Activated CD8-positive, alpha-beta memory T cell treated with anti-CD3 and anti-CD28 coated beads, Interleukin-2, amount 50 U/mL, for 4 hours (primary cell): ENCODE data around the gene CRY2.

Experiments used
- DNase-seq: peaks from one replicate; pipeline ENCODE4 v3.0.0-alpha.2; 2020

CRY2 gene

DNA sequence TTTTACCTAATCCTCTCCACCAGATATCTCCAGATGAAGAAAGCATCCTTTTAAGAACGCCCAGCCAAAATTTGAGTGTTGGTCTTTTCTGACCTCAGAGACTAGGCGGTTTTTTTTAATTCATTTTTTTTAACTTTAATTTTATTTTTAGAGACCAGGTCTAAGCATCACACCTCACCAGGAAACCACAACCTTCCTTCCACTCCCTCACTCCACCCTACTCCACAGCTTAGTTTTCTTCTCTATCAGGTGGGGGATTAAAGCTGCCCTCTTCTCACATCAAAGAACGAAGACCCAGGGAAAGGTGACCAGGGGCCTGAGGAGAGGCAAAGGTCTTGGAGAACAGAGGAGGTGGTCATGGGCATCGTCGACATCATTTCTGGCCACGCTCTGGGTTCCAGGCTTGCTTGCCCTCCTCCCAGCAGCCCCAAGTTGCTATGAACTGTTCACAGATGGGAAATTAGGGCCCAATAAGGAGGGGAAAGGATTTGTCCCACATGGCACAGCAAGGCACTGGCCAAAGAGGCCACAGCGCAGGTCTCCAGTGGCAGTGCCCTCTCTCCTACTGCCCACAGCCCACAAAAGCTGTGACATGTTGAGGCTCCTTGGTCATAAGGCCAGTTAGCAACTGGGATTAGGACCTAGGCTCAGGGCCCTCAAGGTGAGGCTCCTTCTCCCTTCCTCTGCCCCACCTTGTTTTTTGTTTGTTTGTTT is 71.8 kb downstream of the CRY2 start:
- peak; percentile 7 for DNase-seq

DNA sequence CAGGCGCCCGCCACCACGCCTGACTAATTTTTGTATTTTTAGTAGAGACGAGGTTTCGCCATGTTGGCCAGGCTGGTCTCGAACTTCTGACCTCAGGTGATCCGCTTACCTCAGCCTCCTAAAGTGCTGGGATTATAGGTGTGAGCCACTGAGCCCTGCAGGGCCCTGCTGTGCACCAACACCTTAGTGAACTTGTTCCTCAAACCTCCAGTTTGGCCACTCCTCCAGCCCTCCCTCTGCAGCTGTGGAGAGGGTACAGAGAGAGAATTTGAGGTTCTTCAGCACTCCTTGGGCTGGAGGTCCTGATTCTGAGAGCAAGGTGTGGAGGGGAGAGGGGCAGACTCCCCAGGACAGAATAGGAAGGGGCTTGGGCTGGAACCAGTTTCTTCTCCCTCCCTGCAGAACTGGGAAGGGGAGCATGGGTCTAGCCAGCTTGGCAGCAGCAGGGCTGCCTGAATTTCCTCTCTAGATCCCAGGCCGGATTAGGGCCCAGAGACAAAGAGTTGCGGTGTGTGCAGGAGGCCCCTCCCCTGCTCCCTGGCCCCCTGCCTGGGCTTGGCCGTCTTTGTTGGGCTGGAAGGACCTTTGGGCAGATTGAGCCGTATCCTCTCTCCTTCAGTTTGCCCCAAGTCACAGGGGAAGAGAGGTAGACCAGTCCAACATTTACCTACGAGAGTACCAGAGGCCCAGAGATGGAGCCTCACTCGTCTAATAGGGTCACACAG is 72.7 kb downstream of the CRY2 start:
- DNase-seq, result peak; percentile 12

DNA sequence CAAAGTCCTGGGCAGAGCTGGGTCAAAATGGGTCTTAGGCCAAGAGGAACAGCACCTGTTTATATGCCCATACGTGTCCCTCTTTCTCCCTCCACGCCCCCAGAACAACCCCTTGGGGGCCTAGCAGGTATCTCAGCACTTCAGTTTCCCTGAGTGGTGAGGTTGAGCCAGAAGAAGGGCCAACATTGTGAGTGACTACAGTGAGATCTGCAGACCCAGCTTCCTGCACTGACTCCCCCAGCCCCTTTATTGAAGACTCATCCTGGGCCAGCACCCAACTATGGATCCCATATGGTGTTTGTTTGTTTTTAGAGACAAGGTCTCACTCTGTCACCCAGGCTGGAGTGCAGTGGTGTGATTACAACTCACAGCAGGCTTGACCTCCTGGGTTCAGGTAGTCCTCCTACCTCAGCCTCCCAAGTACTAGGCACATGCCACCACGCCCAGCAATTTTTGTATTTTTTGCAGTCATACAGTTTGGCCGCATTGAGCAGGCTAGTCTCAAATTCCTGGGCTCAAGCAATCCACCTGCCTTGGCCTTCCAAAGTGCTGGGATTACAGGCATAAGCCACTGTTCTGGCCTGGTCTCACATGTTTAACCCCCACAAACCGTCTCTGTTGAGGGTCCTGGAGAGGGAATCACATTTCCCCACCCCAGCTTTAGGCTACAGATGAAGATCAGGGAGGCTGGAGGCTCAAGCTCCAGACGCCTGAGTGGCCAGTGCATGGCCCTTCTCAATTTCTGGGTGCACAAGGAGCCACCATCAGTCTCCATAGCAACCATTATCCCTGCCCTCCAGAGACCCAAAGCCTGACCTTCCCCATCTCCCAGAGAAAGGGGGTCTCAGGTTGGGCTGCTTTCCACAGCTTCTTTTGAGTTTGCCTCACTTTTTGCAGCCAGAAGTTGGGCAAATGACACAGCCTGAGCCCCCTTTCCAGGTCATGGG is 73.5 kb downstream of the CRY2 start:
- peak; percentile 13 for DNase-seq

DNA sequence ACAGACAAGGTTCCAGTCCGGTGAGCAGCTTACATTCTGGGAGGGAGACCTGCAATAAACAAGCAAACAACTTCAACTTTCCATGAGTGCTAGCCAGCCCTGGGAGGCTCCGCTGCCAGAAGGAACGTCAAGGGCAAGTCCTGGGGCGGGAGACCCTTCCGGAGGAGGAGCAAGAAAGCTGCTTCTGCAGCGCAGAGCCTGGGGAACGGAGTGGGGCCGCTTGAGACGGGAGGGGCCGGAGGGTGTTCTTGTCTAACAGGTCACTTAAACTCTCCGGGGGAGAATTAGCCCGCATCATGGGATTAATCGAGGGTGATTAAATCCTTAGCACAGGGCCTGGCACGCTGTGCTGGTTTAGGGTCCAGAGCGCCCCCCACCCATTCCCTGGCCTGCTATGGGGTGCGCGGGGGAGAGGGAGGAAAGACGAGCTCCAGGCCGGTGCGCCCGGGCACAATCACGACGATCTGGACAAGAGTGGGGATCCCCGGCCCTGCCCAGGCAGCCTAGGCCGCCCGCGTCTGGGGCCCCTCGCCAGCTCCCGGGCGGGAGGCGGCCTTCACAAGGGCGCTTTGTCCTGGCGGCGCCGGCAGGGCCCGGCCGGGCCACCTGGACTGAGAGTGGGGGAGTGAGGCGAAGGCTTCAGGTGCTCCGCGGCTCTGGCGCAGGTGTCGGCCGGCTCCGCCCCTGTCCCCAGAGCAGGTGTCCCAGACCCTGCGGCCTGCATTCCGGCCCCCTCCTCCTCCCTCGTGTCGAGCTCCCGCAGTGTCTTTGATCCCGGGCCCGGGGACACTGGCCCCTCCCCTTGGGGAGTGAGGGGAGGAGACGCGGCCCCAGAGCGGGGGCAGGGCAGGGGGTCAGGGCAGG is 74.5 kb downstream of the CRY2 start:
- DNase-seq, result peak; percentile 25

DNA sequence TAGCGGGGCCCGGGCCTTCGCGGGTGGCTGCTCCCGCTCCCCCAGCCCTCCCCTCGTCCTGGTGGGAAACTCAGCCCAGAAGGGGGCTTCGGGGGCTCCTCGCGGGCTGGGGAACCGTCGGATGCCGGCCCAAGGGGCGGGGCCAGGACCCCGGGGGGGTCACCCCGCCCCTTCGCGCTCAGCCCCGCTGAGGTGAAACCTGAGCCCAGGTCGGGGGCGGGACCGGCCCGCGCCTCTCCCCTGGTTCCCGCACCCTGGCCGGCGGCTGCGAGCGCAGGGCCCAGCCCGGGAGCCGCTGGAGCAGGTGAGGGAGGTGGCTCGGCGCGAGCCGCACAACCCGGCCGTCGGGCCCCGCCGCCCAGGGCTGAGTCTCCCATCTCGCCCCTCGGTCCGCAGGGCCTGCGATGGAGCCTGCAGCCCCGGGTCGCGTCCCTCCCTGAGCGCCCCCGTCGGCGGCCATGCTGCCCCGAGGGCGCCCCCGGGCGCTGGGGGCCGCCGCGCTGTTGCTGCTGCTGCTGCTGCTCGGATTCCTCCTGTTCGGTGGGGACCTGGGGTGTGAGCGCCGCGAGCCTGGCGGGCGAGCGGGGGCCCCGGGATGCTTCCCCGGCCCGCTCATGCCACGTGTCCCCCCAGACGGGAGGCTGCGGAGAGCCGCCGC is 75.3 kb downstream of the CRY2 start, which contains the start of gene LARGE2:
LARGE2 (plus strand) TSS at position 232 of the 658 bp plus-strand sequence; CDS start at position 459, 227 bp downstream.
- DNase-seq, result peak; percentile 41

DNA sequence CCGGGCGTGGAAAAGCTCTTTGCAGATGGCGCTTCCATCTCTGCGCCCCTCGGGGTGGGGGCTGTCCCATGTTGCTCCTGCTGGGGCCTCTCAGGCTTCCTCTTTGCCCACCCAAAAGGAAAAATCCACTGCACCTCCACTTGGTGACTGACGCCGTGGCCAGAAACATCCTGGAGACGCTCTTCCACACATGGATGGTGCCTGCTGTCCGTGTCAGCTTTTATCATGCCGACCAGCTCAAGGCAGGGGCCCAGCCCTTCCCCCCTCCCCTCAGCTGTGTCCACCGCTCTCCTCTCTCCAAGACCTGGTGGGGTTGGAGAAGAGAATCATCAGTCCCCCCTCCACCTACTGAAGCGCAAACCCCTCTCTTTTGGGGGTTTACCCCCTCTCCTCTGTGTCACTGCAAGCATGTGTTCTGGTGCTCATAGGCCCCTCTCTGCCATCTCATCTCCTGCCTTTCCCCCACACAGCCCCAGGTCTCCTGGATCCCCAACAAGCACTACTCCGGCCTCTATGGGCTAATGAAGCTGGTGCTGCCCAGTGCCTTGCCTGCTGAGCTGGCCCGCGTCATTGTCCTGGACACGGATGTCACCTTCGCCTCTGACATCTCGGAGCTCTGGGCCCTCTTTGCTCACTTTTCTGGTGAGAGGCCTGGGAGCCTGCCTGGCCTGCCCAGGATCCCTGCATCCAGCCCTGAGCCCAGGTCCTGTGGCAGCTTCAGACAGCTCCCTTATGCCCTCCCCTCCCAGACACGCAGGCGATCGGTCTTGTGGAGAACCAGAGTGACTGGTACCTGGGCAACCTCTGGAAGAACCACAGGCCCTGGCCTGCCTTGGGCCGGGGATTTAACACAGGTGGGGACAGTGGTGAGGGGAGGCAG is 77.0 kb downstream of the CRY2 start:
- no peak for DNase-seq

DNA sequence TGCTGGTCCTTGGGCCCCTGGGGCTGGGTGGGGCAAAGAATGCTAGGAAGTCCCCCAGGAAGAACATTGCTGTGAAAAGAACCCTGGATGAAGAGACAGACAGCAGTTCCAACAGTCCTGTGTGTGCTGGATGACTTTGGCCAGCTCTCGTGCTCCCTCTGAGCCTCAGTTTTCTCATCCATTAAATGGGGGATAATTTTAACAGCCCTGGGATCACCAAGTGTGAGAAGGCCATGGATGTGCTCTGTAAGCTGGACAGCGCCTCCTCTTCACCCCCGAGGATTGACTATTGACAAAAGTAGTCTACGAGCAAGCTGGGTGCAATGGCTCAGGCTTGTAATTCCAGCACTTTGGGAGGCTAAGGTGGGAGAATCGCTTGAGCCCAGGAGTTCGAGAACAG is 77.7 kb downstream of the CRY2 start:
- DNase-seq, result no peak

DNA sequence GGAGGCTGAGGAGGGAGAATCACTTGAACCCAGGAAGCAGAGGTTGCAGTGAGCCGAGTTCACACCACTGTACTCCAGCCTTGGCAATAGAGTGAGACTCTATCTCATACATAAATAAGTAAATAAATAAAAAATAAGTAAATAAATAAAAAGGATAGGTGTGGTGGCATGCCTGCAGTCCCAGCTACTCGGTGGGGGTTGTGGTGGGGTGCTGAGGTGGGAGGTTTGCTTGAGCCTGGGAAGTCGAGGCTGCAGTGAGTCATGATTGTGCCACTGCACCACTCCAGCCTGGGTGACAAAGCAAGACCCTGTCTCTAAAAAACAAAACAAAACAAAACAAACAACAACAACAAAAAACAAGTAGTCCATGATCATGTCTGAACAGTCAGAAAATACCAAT is 78.3 kb downstream of the CRY2 start:
- DNase-seq, result no peak

DNA sequence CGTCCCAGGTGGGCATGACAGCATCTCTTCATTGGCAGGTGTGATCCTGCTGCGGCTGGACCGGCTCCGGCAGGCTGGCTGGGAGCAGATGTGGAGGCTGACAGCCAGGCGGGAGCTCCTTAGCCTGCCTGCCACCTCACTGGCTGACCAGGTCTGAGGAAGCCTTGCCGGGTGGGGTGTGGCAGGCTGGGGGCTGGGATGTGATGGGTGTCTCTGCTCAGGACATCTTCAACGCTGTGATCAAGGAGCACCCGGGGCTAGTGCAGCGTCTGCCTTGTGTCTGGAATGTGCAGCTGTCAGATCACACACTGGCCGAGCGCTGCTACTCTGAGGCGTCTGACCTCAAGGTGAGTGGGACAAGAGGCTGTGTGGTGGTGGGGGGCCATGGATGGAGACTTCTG is 78.7 kb downstream of the CRY2 start:
- DNase-seq, result no peak

DNA sequence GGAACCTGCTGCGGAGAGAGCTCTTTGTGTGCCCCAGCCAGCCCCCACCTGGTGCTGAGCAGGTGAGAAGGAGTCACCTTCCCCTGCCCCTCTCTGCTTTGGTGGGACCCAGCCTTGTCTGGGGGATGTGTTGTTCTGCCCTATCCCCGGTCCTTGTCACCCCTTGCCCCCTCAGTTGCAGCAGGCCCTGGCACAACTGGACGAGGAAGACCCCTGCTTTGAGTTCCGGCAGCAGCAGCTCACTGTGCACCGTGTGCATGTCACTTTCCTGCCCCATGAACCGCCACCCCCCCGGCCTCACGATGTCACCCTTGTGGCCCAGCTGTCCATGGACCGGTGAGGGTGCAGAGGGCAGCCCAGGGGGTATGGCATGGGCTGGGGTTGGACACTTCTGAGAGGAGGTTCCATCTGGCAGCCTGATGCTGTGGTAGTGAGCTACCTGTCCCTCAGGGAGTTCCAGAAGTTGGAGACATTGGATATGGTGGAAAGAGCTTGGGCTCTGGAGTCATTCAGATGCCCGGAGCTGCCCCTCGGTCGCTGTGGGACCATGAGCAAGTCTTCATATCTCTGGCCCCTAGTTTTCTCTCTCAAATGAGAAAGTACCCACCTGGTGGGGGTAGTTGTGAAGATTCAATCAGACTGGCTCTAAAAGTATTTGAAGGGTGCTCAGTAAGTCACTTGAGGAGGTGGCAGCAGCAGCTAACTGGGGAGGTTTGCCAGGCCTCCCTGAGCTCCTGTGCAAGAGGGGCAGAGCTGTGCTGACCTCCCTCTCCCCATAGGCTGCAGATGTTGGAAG is 79.5 kb downstream of the CRY2 start:
- DNase-seq, result no peak

DNA sequence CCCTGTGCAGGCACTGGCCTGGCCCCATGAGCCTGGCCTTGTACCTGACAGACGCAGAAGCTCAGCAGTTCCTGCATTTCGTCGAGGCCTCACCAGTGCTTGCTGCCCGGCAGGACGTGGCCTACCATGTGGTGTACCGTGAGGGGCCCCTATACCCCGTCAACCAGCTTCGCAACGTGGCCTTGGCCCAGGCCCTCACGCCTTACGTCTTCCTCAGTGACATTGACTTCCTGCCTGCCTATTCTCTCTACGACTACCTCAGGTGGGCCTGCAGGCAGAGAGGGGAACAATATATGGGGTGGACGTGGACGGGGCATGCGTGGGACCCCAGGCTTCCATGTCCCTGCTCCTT is 80.0 kb downstream of the CRY2 start:
- no peak for DNase-seq

DNA sequence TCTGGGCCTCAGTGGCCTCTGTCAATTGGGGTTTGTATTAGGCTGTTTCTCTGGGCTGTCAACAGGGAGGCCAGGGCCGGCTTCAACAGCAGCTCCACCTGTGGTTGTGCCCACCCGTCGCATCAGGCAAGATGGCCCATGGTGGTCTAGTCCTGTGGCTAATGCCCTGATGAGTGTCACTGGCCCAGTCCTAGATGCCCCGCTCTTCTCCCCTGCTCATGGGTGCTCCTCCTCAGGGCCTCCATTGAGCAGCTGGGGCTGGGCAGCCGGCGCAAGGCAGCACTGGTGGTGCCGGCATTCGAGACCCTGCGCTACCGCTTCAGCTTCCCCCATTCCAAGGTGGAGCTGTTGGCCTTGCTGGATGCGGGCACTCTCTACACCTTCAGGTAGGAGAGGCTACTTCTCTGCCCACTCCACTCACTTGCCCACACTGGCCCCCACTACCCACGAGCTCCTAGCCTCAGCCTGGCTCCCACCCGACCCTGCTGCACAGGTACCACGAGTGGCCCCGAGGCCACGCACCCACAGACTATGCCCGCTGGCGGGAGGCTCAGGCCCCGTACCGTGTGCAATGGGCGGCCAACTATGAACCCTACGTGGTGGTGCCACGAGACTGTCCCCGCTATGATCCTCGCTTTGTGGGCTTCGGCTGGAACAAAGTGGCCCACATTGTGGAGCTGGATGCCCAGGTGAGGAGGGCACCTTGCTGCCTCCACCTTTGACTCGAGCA is 80.6 kb downstream of the CRY2 start:
- DNase-seq, result no peak

DNA sequence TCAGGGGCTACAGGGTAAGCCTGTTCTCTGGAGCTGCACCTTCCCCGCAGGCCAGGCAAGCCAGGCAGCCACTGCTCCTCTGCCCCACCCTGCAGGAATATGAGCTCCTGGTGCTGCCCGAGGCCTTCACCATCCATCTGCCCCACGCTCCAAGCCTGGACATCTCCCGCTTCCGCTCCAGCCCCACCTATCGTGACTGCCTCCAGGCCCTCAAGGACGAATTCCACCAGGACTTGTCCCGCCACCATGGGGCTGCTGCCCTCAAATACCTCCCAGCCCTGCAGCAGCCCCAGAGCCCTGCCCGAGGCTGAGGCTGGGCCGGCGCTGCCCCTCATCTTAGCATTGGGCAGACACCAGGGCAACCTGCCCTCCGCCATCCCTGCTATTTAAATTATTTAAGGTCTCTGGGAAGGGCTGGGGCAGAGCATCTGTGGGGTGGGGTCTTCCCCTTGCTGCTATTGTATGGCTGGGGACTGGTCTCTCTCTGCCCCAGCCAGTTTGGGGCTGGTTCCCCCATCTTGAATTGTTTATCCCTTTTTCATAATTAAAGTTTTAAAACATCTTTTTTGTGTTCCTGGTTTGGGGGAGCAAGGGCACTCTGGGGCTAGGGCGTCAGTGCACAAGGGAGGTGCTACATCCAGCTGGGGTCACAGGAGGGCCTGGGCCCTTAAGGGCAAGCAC is 81.4 kb downstream of the CRY2 start:
- DNase-seq, result no peak

DNA sequence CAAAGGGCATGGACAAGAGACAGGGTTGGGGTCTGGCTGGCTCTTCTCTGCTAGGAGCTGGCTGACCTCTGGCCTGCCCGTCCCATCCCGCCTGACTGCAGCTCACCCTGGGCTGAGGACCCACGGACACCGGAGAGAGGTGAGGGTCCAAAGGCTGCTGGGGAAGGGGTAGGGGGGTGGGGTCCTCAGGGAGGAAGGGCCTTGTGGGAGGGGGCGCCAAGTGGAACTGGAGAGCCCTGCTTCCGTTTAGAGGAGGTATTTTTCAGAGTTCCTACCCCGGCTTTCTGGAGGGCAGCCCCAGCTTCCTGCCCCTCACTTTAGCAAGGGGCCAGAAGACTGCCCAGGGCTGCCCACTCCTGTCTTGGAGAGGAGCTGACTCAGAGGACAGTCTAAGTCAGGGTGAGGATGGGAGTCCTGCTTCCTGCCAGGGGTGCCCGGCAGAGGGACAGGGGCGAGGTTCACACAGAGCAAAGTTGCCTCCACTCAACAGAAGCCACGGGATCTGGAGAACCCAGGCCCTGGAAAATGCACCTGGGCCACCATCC is 82.3 kb downstream of the CRY2 start:
- no peak for DNase-seq

DNA sequence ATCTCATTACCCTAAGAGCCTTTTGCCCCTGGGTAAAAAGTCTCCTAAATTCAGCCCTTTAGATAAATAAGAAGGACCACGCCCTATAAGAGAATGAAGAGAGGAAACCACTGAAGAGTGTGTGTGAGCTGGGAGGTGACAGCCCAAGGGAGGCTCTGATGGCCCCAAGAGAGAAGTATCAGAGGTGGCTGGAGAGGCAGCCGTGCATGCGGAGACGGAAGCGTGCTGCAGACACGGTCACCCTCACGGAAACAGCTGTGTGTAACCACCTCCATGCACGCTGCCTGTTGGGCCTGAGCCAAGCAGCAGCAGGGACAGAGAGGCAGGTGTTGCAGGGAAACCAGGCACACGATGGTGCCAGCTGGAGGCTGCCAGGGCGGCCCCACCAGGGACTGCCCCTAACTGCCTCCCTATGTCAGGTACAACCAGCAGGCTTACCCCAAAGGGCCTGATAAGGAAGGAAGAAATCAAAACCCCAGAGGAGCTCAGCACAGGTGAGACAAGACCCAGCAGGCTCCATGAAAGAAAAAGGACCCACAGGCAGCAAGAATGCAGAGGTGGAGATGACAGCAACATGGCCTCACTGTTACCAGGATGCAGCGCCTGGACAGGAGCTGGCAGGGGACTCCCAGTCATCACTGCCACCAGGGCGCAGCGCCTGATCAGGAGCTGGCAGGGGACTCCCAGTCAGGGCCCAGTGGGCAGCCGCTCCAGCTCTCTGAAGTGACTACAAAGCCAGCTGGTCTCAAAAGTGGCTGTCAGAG is 82.9 kb downstream of the CRY2 start:
- DNase-seq, result no peak

DNA sequence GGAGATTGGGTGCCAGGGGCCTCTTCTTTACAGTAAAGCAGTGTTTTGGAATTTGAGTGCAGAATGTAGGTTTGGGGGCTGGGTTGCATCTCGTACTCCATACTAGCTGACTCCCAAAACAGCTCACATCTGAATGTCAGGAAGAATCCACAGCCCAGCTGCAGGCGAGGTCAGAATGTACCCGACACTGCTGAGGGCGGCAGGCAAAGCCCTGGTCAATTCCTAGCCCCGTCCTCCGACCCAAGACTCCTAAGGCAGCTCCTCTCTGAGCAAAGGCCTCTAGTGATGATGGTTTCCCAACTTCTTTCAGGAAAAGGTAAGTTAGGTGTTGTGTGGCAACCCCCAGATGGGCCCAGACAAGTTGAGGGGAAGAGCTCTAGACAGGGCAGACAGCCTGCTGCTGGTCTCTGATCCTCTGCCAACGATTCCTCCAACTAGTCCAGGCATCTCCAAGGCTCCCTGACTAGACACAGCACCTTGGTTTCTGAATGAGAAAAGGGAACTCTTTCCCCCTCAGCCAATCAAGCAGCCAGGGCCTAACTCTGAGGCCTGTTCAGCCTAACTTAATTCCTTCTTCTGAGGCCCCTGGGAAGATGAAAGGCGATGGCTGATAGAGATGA is 83.8 kb downstream of the CRY2 start:
- DNase-seq, result no peak

DNA sequence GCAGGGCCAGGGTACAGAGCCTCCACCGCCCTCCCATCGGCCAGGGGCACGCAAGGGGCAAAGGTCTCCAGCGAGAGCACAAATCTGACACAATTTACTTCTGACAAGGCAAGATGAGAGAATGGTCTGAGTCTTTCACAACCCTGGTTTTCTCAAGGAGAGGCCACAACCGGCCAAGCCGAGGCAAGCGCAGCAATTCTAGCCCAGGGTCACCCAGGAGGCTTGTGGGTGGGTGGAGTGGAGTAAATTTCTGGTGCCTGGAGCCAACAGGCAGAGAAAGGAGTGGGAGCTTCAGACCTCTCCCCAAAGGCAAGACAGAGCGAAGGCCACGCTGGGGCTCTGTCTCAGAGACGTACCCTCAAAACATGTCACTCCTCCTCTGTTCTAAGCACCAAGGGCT is 84.5 kb downstream of the CRY2 start:
- no peak for DNase-seq
